HCT116 (cell line): ENCODE measurements around the gene AUP1. TPM values are rescaled to one million over a fixed set of nuclear protein-coding genes. Genes with fewer than 3 reads are reported as not detected.

Experiments
- ATAC-seq: fragments of 200-7000 bp; cut with Tn5 transposase; 2 replicates; pipeline ENCODE4 v1.9.1; 2020; ENCODE audit warnings: mild to moderate bottlenecking, moderate library complexity
- BruUV-seq: library from RNA; stranded (reverse); fragments of 400-500 nt; replicated peaks from 2 replicates; lab custom pipeline; 2021; lab: Mats Ljungman, UMichigan
- CTCF ChIA-PET: fragments of 300-600 bp; sonication (Branson Sonifier 250); formaldehyde crosslinking; loops from one replicate; lab custom pipeline; 2021; ENCODE audit warnings: antibody characterized with exemption; lab: Charles Lee
- POLR2A ChIA-PET: fragments of 300-600, 350-600 bp; sonication (Branson Sonifier 250); formaldehyde crosslinking; loops from one replicate; lab custom pipeline; 2021; ENCODE audit warnings: antibody characterized with exemption; lab: Charles Lee
- RAD21 ChIA-PET, 2 experiments: fragments of 300-600 bp; sonication (Branson Sonifier 250); formaldehyde crosslinking; loops; one replicate each; lab custom pipeline; 2023; ENCODE audit warnings: low total read pairs in 2 of 2; ENCODE audit not compliant: uncharacterized antibody in 2 of 2, unreplicated experiment in 2 of 2, low non-redundant PET in 1 of 2; lab: Charles Lee
- DNase-seq: peaks from one replicate; pipeline ENCODE4 v3.0.0-alpha.2; 2010; ENCODE audit warnings: low read depth, low spot score
- H2AFZ ChIP-seq: fragments of 200-600 bp; shearing (Covaris generic), sonication (generic); 2 replicates; pipeline ENCODE4 v1.6.1; 2017; ENCODE audit warnings: low read depth, mixed run types, mixed read lengths, antibody characterized with exemption, low read length; ENCODE audit not compliant: poor library complexity, severe bottlenecking
- H3K27ac ChIP-seq: 2 replicates; pipeline ENCODE4 v1.5.1; 2012; ENCODE audit warnings: low read depth, low read length
- H3K27me3 ChIP-seq: fragments of 200-600 bp; sonication (generic); 2 replicates; pipeline ENCODE4 v1.6.1; 2016; ENCODE audit warnings: mixed run types, low read length, mixed read lengths; ENCODE audit not compliant: insufficient read depth
- H3K36me3 ChIP-seq, 2 experiments: fragments of 200-500 bp in 1 of 2; fragments of 200-600 bp in 1 of 2; sonication (Bioruptor generic) in 1 of 2; sonication (generic) in 1 of 2; 2 replicates each; pipeline versions ENCODE4 v1.5.1 to v1.6.1; 2014 to 2016; ENCODE audit warnings: low read length in 2 of 2, inconsistent platforms in 1 of 2, mixed read lengths in 1 of 2, mixed run types in 1 of 2; ENCODE audit not compliant: insufficient read depth in 2 of 2, control insufficient read depth in 1 of 2
- H3K4me1 ChIP-seq, 2 experiments: fragments of 200-600 bp in 1 of 2; sonication (generic) in 1 of 2; 2 replicates each; pipeline versions ENCODE4 v1.5.1 to v1.6.1; 2012 to 2017; ENCODE audit warnings: low read length in 2 of 2, inconsistent platforms in 1 of 2, mild to moderate bottlenecking in 1 of 2, mixed read lengths in 1 of 2, mixed run types in 1 of 2, moderate library complexity in 1 of 2; ENCODE audit not compliant: insufficient read depth in 2 of 2, control insufficient read depth in 1 of 2
- H3K4me2 ChIP-seq: fragments of 200-600 bp; sonication (generic); 2 replicates; pipeline ENCODE4 v1.6.1; 2017; ENCODE audit warnings: mixed run types, low read length, mixed read lengths
- H3K4me3 ChIP-seq, 2 experiments: fragments of 200-600 bp in 1 of 2; sonication (generic) in 1 of 2; replicated peaks in 1 of 2; 2 replicates each; pipeline ENCODE4 v1.5.1; 2011 to 2016; ENCODE audit warnings: low read length in 2 of 2, control low read depth in 1 of 2, low read depth in 1 of 2, mild to moderate bottlenecking in 1 of 2, mixed read lengths in 1 of 2, mixed run types in 1 of 2
- H3K79me2 ChIP-seq: fragments of 200-600 bp; sonication (generic); 2 replicates; pipeline ENCODE4 v1.6.1; 2017; ENCODE audit warnings: mild to moderate bottlenecking, mixed run types, low read length, moderate library complexity, mixed read lengths; ENCODE audit not compliant: insufficient read depth
- H3K9ac ChIP-seq: fragments of 200-600 bp; sonication (generic); 2 replicates; pipeline ENCODE4 v1.6.1; 2016; ENCODE audit warnings: low read length, mixed read lengths
- H3K9me2 ChIP-seq: fragments of 200-600 bp; sonication (generic), shearing (Covaris generic); 2 replicates; pipeline ENCODE4 v1.6.1; 2017; ENCODE audit warnings: mixed run types, mild to moderate bottlenecking, moderate library complexity; ENCODE audit not compliant: insufficient read depth
- H3K9me3 ChIP-seq, 2 experiments: fragments of 200-500 bp in 1 of 2; fragments of 200-600 bp in 1 of 2; sonication (Bioruptor generic) in 1 of 2; sonication (generic) in 1 of 2; 2 replicates each; pipeline ENCODE4 v1.6.1; 2014 to 2017; ENCODE audit warnings: low read length in 2 of 2, mixed read lengths in 2 of 2, inconsistent platforms in 1 of 2, low read depth in 1 of 2, mild to moderate bottlenecking in 1 of 2, mixed run types in 1 of 2, moderate library complexity in 1 of 2; ENCODE audit not compliant: control insufficient read depth in 1 of 2, insufficient read depth in 1 of 2
- H4K20me1 ChIP-seq: fragments of 200-600 bp; sonication (generic), shearing (Covaris generic); 2 replicates; pipeline ENCODE4 v1.6.1; 2017; ENCODE audit warnings: mixed run types, mild to moderate bottlenecking, moderate library complexity; ENCODE audit not compliant: insufficient read depth
- CBX3 ChIP-seq: IDR thresholded peaks from 2 replicates; pipeline ENCODE4 v1.6.1; 2012; ENCODE audit warnings: low read depth
- CEBPB ChIP-seq: IDR thresholded peaks from 2 replicates; pipeline ENCODE4 v1.6.1; 2012; ENCODE audit warnings: low read depth
- CTCF ChIP-seq, 3 experiments: fragments of 200-600 bp in 1 of 3; sonication (generic) in 1 of 3; IDR thresholded peaks in 2 of 3; conservative IDR thresholded peaks in 1 of 3; 2 replicates each; pipeline ENCODE4 v1.5.1; 2012 to 2017; ENCODE audit warnings: low read depth in 2 of 3, low read length in 2 of 3, antibody characterized with exemption in 1 of 3, borderline replicate concordance in 1 of 3, control low read depth in 1 of 3, mild to moderate bottlenecking in 1 of 3, mixed read lengths in 1 of 3, mixed run types in 1 of 3, moderate library complexity in 1 of 3; ENCODE audit not compliant: insufficient read depth in 1 of 3
- EGR1 ChIP-seq: IDR thresholded peaks from 2 replicates; pipeline ENCODE4 v1.6.1; 2012; ENCODE audit warnings: low read depth
- EZH2phosphoT487 ChIP-seq: fragments of 200-600 bp; IDR thresholded peaks from 2 replicates; pipeline ENCODE4 v1.6.1; 2018; ENCODE audit warnings: antibody characterized with exemption, borderline replicate concordance
- FOSL1 ChIP-seq: IDR thresholded peaks from 2 replicates; pipeline ENCODE4 v1.6.1; 2012; ENCODE audit warnings: low read depth
- JUND ChIP-seq: IDR thresholded peaks from 2 replicates; pipeline ENCODE4 v1.6.1; 2012
- MAX ChIP-seq: IDR thresholded peaks from 2 replicates; pipeline ENCODE4 v1.6.1; 2012
- POLR2A ChIP-seq: IDR thresholded peaks from 2 replicates; pipeline ENCODE4 v1.7.0; 2011; ENCODE audit warnings: borderline replicate concordance; ENCODE audit not compliant: insufficient read depth, insufficient read length; ENCODE audit errors: extremely low read depth
- RAD21 ChIP-seq: IDR thresholded peaks from 2 replicates; pipeline ENCODE4 v1.6.1; 2012; ENCODE audit warnings: low read depth, mild to moderate bottlenecking
- SIN3A ChIP-seq: IDR thresholded peaks from 2 replicates; pipeline ENCODE4 v1.6.1; 2012; ENCODE audit warnings: low read depth
- SP1 ChIP-seq: IDR thresholded peaks from 2 replicates; pipeline ENCODE4 v1.6.1; 2012; ENCODE audit warnings: low read depth
- SRF ChIP-seq: IDR thresholded peaks from 2 replicates; pipeline ENCODE4 v1.6.1; 2012; ENCODE audit warnings: low read depth
- TCF7L2 ChIP-seq: IDR thresholded peaks from 2 replicates; pipeline ENCODE4 v1.7.0; 2011; ENCODE audit warnings: borderline replicate concordance, inconsistent platforms; ENCODE audit not compliant: insufficient read depth, insufficient read length; ENCODE audit errors: extremely low read depth
- YY1 ChIP-seq: IDR thresholded peaks from 2 replicates; pipeline ENCODE4 v1.6.1; 2011; ENCODE audit warnings: low read length, low read depth, moderate library complexity, mild to moderate bottlenecking; ENCODE audit not compliant: insufficient replicate concordance; ENCODE audit errors: extremely low read depth
- ZFX ChIP-seq: fragments of 450-650 bp; IDR thresholded peaks from 2 replicates; pipeline ENCODE4 v1.6.1; 2017
- intact Hi-C: fragments of 100-400 bp; cut with micrococcal nuclease; formaldehyde crosslinking; loops from 2 replicates; pipeline ENCODE4 v1.10.0; 2022
- total RNA-seq: library from RNA; stranded (reverse); gene quantifications from one replicate; pipeline ENCODE4 v1.2.1, GENCODE V29; 2021; ENCODE audit not compliant: unreplicated experiment
- TF ChIP-seq, protein P1 (sequence below): IDR thresholded peaks from 2 replicates; pipeline ENCODE4 v1.6.1; 2011; ENCODE audit warnings: mild to moderate bottlenecking, low read length, moderate library complexity; ENCODE audit not compliant: insufficient replicate concordance; ENCODE audit errors: extremely low read depth
- TF ChIP-seq, protein P2 (sequence below): IDR thresholded peaks from 2 replicates; pipeline ENCODE4 v1.6.1; 2012; ENCODE audit warnings: low read depth

Gene AUP1
- total RNA-seq, 1 experiment from 2014 or later = 116 TPM

DNA sequence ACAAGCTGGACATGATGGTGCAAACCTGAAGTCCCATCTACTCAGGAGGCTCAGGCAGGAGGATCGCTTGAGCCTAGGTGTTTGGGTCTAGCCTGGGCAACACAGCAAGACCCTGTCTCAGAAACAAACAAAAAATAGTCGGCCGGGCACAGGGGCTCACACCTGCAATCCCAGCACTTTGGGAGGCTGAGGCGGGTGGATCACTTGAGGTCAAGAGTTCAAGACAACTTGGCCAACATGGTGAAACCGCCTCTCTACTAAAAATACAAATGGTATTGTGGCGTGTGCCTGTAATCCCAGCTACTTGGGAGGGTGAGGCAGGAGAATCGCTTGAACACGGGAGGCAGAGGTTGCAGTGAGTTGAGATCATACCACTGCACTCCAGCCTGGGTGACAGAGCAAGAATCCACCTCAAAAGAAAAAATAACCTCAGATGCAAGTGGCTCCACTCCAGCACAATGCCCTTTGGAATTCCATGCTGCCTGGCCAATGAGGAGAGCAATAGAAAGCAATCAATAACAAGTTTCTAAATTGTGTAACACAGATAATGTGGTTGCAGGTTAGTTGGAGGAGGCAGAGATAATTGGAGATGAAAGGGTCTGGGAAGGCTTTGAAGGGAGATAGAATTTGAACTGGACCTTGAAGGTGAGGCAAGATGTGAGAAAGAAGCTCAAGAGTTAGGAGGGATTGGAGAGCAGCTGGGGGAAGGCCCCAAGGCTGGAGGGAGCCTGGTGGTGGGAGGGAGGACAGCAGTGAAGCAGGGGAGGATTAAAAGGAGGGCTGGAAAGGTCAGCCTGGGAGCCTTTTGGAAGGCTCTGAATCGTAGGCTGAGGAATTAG lies 40.6 kb downstream of the AUP1 start (continued):
- TF ChIP-seq FOSL1 = no peak

DNA sequence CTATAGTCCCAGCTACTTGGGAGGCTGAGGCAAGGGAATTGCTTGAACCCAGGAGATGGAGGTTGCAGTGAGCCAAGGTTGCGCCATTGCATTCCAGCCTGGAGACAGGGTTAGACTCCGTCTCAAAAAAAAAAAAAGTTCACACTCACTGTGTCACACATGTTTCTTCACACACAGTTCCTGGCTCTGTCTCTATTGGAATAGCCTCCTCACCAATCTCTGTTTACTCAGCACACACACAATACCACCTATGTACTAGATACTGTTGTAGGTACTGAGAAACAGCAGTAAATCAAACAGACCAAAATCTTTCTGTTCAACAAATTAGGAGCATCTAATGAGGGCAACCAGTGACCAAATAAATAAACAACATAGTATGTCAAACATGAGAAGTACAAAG lies 43.4 kb downstream of the AUP1 start:
- Histone ChIP-seq H3K27ac (no peak overlapping the region), H3K27me3 (no peaks in the 10 kb centered on the region), H3K9ac (no peak overlapping the region), H3K79me2 (peaks cover 18% of the 10 kb centered on the region), H3K4me1 (peaks cover 12 to 25% of the 10 kb centered on the region in 2 experiments), H3K36me3 (peaks cover 4 to 6% of the 10 kb centered on the region in 2 experiments; a peak in 3 of 4 replicates), H3K4me2 (no peak overlapping the region), H3K4me3 (no peak overlapping the region), H3K9me3 (no peaks in the 10 kb centered on the region), H4K20me1 (no peaks in the 10 kb centered on the region), H3K9me2 (no peaks in the 10 kb centered on the region), H2AFZ (no peak overlapping the region)
- no TSS peak for BruUV-seq
- intact Hi-C loops = no loop called here
- DNase-seq (no peak), ATAC-seq (no peak)
- CTCF ChIA-PET = no interaction called here
- POLR2A ChIA-PET = no interaction called here
- RAD21 ChIA-PET = no interaction called here
- TF ChIP-seq TCF7L2 = no peak
- TF ChIP-seq RAD21 = no peak
- TF ChIP-seq FOSL1 = no peak
- TF ChIP-seq CBX3 = no peak
- TF ChIP-seq CEBPB = no peak
- no peak for TF ChIP-seq JUND
- no peak for TF ChIP-seq MAX
- TF ChIP-seq, protein P1, sequence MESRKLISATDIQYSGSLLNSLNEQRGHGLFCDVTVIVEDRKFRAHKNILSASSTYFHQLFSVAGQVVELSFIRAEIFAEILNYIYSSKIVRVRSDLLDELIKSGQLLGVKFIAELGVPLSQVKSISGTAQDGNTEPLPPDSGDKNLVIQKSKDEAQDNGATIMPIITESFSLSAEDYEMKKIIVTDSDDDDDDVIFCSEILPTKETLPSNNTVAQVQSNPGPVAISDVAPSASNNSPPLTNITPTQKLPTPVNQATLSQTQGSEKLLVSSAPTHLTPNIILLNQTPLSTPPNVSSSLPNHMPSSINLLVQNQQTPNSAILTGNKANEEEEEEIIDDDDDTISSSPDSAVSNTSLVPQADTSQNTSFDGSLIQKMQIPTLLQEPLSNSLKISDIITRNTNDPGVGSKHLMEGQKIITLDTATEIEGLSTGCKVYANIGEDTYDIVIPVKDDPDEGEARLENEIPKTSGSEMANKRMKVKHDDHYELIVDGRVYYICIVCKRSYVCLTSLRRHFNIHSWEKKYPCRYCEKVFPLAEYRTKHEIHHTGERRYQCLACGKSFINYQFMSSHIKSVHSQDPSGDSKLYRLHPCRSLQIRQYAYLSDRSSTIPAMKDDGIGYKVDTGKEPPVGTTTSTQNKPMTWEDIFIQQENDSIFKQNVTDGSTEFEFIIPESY = no peak
- TF ChIP-seq EGR1 = no peak
- TF ChIP-seq ZFX = no peak
- no peak for TF ChIP-seq EZH2phosphoT487
- TF ChIP-seq SRF = no peak
- TF ChIP-seq YY1 = no peak
- TF ChIP-seq, protein P2, sequence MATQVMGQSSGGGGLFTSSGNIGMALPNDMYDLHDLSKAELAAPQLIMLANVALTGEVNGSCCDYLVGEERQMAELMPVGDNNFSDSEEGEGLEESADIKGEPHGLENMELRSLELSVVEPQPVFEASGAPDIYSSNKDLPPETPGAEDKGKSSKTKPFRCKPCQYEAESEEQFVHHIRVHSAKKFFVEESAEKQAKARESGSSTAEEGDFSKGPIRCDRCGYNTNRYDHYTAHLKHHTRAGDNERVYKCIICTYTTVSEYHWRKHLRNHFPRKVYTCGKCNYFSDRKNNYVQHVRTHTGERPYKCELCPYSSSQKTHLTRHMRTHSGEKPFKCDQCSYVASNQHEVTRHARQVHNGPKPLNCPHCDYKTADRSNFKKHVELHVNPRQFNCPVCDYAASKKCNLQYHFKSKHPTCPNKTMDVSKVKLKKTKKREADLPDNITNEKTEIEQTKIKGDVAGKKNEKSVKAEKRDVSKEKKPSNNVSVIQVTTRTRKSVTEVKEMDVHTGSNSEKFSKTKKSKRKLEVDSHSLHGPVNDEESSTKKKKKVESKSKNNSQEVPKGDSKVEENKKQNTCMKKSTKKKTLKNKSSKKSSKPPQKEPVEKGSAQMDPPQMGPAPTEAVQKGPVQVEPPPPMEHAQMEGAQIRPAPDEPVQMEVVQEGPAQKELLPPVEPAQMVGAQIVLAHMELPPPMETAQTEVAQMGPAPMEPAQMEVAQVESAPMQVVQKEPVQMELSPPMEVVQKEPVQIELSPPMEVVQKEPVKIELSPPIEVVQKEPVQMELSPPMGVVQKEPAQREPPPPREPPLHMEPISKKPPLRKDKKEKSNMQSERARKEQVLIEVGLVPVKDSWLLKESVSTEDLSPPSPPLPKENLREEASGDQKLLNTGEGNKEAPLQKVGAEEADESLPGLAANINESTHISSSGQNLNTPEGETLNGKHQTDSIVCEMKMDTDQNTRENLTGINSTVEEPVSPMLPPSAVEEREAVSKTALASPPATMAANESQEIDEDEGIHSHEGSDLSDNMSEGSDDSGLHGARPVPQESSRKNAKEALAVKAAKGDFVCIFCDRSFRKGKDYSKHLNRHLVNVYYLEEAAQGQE = no peak
- TF ChIP-seq CTCF (IDR thresholded peaks at IDR 0.05 in 2 of 3, conservative IDR thresholded peaks at IDR 0.05 in 1 of 3; ENCODE audit: borderline replicate concordance in 1 of 3, insufficient read depth in 1 of 3, low read depth in 2 of 3, low read length in 2 of 3) = no peak
- no peak for TF ChIP-seq SIN3A
- no peak for TF ChIP-seq POLR2A
- no peak for TF ChIP-seq SP1
